Neural progenitor cell (in vitro differentiated cells): ENCODE measurements around the gene KCNMA1. TPM values are rescaled to one million over a fixed set of nuclear protein-coding genes. Genes with fewer than 3 reads are reported as not detected.

Experiments used
- DNase-seq: peaks from one replicate; pipeline ENCODE4 v3.0.0-alpha.2; 2016; ENCODE audit warnings: low spot score
- H2AFZ ChIP-seq: fragments of 200-600 bp; sonication (generic); replicated peaks from 2 replicates; pipeline ENCODE4 v1.6.1; 2016; ENCODE audit warnings: antibody characterized with exemption
- H3F3A ChIP-seq: fragments of 200-600 bp; sonication (generic); 2 replicates; pipeline ENCODE4 v1.6.1; 2016; ENCODE audit warnings: antibody characterized with exemption, low read depth
- H3K27ac ChIP-seq: fragments of 200-600 bp; sonication (generic); 2 replicates; pipeline ENCODE4 v1.5.1; 2016; ENCODE audit warnings: mild to moderate bottlenecking
- H3K27me3 ChIP-seq: fragments of 200-600 bp; sonication (generic); 2 replicates; pipeline ENCODE4 v1.6.1; 2016; ENCODE audit warnings: mild to moderate bottlenecking, moderate library complexity
- H3K36me3 ChIP-seq: fragments of 200-600 bp; sonication (generic); 2 replicates; pipeline ENCODE4 v1.5.1; 2016
- H3K4me1 ChIP-seq: fragments of 200-600 bp; sonication (generic); 2 replicates; pipeline ENCODE4 v1.6.1; 2016; ENCODE audit warnings: mixed run types
- H3K4me2 ChIP-seq: fragments of 200-600 bp; sonication (generic); 2 replicates; pipeline ENCODE4 v1.6.1; 2016
- H3K4me3 ChIP-seq: fragments of 200-600 bp; sonication (generic); 2 replicates; pipeline ENCODE4 v1.5.1; 2016
- H3K79me2 ChIP-seq: fragments of 200-600 bp; sonication (generic); 2 replicates; pipeline ENCODE4 v1.6.1; 2016; ENCODE audit warnings: low read depth
- H3K9ac ChIP-seq: fragments of 200-600 bp; sonication (generic); 2 replicates; pipeline ENCODE4 v1.6.1; 2016
- H3K9me3 ChIP-seq: fragments of 200-600 bp; sonication (generic); 2 replicates; pipeline ENCODE4 v1.5.1; 2016; ENCODE audit warnings: low read depth
- H4K20me1 ChIP-seq: fragments of 200-600 bp; sonication (generic); 2 replicates; pipeline ENCODE4 v1.6.1; 2016; ENCODE audit warnings: low read depth
- H3K27ac Mint-ChIP-seq: 3 replicates; pipeline ENCODE4 v1.8.0; 2021; ENCODE audit warnings: mixed read lengths
- H3K27me3 Mint-ChIP-seq: 2 replicates; pipeline ENCODE4 v1.8.0; 2022; ENCODE audit warnings: low read depth, mild to moderate bottlenecking, inconsistent platforms, moderate library complexity, mixed read lengths; ENCODE audit not compliant: insufficient read depth
- H3K36me3 Mint-ChIP-seq: 3 replicates; pipeline ENCODE4 v1.8.0; 2021; ENCODE audit warnings: mixed read lengths
- H3K4me1 Mint-ChIP-seq: 3 replicates; pipeline ENCODE4 v1.8.0; 2021; ENCODE audit warnings: mixed read lengths
- H3K4me3 Mint-ChIP-seq: 3 replicates; pipeline ENCODE4 v1.8.0; 2021; ENCODE audit warnings: mild to moderate bottlenecking, moderate library complexity, mixed read lengths
- H3K9me3 Mint-ChIP-seq: 3 replicates; pipeline ENCODE4 v1.8.0; 2020; ENCODE audit warnings: mixed read lengths
- EZH2 ChIP-seq: fragments of 200-600 bp; sonication (generic); IDR thresholded peaks from 2 replicates; pipeline ENCODE4 v1.6.1; 2017; ENCODE audit warnings: antibody characterized with exemption, mild to moderate bottlenecking, moderate library complexity
- EZH2phosphoT487 ChIP-seq: fragments of 200-600 bp; sonication (generic); IDR thresholded peaks from 2 replicates; pipeline ENCODE4 v1.6.1; 2017; ENCODE audit warnings: antibody characterized with exemption
- total RNA-seq: library from RNA; depleted of rRNA; stranded (reverse); fragments of >200 nt; gene quantifications from 2 replicates; pipeline ENCODE4 v1.2.3, GENCODE V29; 2015; ENCODE audit warnings: low replicate concordance
- TF ChIP-seq, protein P1 (sequence below): fragments of 200-600 bp; sonication (generic); IDR thresholded peaks from 2 replicates; pipeline ENCODE4 v1.5.1; 2017; ENCODE audit warnings: antibody characterized with exemption, mild to moderate bottlenecking

KCNMA1 gene
- total RNA-seq, 1 donor from 2014 or later: 2.4 TPM

DNA sequence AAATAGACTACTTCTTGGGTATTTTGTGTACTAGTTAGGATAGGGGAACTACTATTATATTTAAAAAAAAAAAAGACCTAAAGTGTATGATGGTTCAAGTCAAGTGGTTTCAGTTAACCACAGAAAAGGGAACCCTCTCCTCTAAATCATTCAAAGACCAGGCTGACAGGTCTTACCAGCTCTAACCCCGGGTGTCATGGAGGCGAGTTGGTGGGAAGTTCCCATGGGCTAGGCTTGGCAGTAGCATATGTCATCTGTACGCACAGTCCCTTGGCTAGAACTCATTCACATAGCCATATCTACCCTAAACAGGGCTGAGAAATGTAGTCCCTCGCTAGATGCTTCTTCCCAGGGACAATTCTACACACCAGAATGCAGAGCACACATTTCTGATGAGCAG lies 37.7 kb upstream of the KCNMA1 start:
- Histone ChIP-seq H3K79me2 (no peaks in the 10 kb centered on the region), H3K9me3 (no peaks in the 10 kb centered on the region), H3F3A (no peaks in the 10 kb centered on the region), H3K36me3 (no peaks in the 10 kb centered on the region), H3K4me2 (no peak overlapping the region), H3K4me1 (peaks cover 7% of the 10 kb centered on the region), H2AFZ (no peak overlapping the region), H3K4me3 (no peak overlapping the region), H4K20me1 (no peaks in the 10 kb centered on the region), H3K27me3 (no peaks in the 10 kb centered on the region), H3K27ac (no peak overlapping the region), H3K9ac (no peak overlapping the region)
- H3K36me3 Mint-ChIP-seq: no peaks in the 10 kb centered on the region
- TF ChIP-seq, protein P1, sequence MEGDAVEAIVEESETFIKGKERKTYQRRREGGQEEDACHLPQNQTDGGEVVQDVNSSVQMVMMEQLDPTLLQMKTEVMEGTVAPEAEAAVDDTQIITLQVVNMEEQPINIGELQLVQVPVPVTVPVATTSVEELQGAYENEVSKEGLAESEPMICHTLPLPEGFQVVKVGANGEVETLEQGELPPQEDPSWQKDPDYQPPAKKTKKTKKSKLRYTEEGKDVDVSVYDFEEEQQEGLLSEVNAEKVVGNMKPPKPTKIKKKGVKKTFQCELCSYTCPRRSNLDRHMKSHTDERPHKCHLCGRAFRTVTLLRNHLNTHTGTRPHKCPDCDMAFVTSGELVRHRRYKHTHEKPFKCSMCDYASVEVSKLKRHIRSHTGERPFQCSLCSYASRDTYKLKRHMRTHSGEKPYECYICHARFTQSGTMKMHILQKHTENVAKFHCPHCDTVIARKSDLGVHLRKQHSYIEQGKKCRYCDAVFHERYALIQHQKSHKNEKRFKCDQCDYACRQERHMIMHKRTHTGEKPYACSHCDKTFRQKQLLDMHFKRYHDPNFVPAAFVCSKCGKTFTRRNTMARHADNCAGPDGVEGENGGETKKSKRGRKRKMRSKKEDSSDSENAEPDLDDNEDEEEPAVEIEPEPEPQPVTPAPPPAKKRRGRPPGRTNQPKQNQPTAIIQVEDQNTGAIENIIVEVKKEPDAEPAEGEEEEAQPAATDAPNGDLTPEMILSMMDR: no peak
- TF ChIP-seq EZH2phosphoT487 (no peak), EZH2 (no peak)
- H3K4me3 Mint-ChIP-seq: no peak overlapping the region
- peaks cover 3% of the 10 kb centered on the region for H3K27me3 Mint-ChIP-seq
- no peaks in the 10 kb centered on the region for H3K9me3 Mint-ChIP-seq
- peaks cover 2% of the 10 kb centered on the region for H3K4me1 Mint-ChIP-seq
- DNase-seq: no peak
- H3K27ac Mint-ChIP-seq: no peak overlapping the region

DNA sequence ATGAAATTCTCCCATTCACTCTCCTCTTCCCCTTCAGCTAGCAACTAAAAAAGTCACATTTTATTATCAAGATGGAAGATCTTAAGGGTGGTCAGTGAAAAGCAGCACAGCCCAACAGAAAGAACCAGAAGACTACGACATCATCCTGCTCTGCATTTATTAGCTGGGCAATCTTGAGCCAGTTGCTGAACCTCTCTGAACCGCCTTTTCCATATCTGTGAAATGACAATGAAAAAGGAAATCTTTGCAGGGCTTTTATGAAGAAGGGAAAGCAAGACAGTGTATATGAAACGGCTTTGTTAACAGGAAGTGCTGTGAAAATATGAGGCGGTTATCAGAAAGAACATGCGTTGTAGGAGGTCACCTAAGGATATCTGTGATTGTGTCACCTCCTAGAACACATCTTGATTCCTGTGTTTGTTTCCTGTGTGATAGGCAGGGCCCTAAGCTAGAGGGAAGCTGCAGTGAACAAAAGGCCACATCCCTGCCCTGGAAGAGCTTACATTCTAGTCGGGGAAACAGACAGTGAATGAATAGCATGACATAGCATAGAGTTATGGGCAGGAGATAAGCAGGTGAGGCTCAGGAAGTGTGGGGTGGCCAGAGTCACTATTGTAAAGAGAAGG lies 36.0 kb upstream of the KCNMA1 start:
- H3K27me3 Mint-ChIP-seq: peaks cover 4% of the 10 kb centered on the region

DNA sequence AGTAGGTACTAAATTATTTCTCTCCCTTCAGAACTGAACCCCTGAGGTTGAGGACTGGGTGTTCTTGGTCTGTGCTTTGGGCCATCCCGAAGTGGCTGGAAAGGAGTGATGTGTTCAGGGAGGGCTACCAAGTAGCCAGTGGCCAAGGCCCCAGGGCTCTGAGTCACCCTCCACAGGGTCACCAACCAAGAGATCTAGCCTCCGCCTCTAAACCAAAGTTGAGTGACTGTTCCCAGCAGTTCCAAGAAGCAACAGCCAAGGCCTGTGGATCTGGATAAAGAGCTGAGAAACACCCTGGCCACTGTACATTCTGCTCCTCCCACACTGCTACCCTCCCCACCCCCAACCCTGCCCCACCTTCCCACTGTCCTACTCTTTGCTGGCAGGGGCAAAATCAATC lies 35.5 kb upstream of the KCNMA1 start:
- H3K79me2 ChIP-seq: no peaks in the 10 kb centered on the region
- H3K27me3 Mint-ChIP-seq: peaks cover 2% of the 10 kb centered on the region
- no peak for DNase-seq

More for the DNA sequence above, 36.0 kb upstream of the KCNMA1 start:
- Mint-ChIP-seq H3K4me1 (peaks cover 2% of the 10 kb centered on the region), H3K36me3 (no peaks in the 10 kb centered on the region), H3K9me3 (no peaks in the 10 kb centered on the region), H3K4me3 (no peak overlapping the region), H3K27ac (no peak overlapping the region)
- Histone ChIP-seq H3K4me2 (no peak overlapping the region), H3K9ac (no peak overlapping the region), H3K4me3 (no peak overlapping the region), H3K27me3 (no peaks in the 10 kb centered on the region), H4K20me1 (no peaks in the 10 kb centered on the region), H2AFZ (no peak overlapping the region), H3K27ac (no peak overlapping the region), H3K9me3 (no peaks in the 10 kb centered on the region), H3K4me1 (peaks cover 7% of the 10 kb centered on the region), H3K79me2 (no peaks in the 10 kb centered on the region), H3F3A (no peaks in the 10 kb centered on the region), H3K36me3 (no peaks in the 10 kb centered on the region)
- DNase-seq: no peak
- TF ChIP-seq, protein P1: no peak
- TF ChIP-seq EZH2 (no peak), EZH2phosphoT487 (no peak)

More for the DNA sequence above, 35.5 kb upstream of the KCNMA1 start:
- no peaks in the 10 kb centered on the region for H3K36me3 Mint-ChIP-seq
- no peak overlapping the region for H3K4me3 ChIP-seq
- H3K4me3 Mint-ChIP-seq: no peak overlapping the region
- no peaks in the 10 kb centered on the region for H3F3A ChIP-seq
- peaks cover 7% of the 10 kb centered on the region for H3K4me1 ChIP-seq
- H3K4me1 Mint-ChIP-seq: peaks cover 2% of the 10 kb centered on the region
- no peaks in the 10 kb centered on the region for H4K20me1 ChIP-seq
- no peaks in the 10 kb centered on the region for H3K9me3 Mint-ChIP-seq
- no peak overlapping the region for H3K27ac ChIP-seq
- H3K27ac Mint-ChIP-seq: no peak overlapping the region
- H3K4me2 ChIP-seq: no peak overlapping the region
- H3K36me3 ChIP-seq: no peaks in the 10 kb centered on the region
- H2AFZ ChIP-seq: no peak overlapping the region
- H3K9me3 ChIP-seq: no peaks in the 10 kb centered on the region
- TF ChIP-seq, protein P1: no peak
- TF ChIP-seq EZH2 (no peak), EZH2phosphoT487 (no peak)
- H3K9ac ChIP-seq: no peak overlapping the region
- H3K27me3 ChIP-seq: no peaks in the 10 kb centered on the region
